Activated T-cell treated with anti-CD3 and anti-CD28 coated beads for 48 hours (primary cell): ENCODE measurements around the gene PER1.
A peak's percentile ranks its signal among the peaks of the same experiment; 100 is the strongest.

Experiments
- DNase-seq: peaks from one replicate; pipeline ENCODE4 v3.0.0-alpha.2; 2020; ENCODE audit warnings: low read depth

Gene PER1, protein sequence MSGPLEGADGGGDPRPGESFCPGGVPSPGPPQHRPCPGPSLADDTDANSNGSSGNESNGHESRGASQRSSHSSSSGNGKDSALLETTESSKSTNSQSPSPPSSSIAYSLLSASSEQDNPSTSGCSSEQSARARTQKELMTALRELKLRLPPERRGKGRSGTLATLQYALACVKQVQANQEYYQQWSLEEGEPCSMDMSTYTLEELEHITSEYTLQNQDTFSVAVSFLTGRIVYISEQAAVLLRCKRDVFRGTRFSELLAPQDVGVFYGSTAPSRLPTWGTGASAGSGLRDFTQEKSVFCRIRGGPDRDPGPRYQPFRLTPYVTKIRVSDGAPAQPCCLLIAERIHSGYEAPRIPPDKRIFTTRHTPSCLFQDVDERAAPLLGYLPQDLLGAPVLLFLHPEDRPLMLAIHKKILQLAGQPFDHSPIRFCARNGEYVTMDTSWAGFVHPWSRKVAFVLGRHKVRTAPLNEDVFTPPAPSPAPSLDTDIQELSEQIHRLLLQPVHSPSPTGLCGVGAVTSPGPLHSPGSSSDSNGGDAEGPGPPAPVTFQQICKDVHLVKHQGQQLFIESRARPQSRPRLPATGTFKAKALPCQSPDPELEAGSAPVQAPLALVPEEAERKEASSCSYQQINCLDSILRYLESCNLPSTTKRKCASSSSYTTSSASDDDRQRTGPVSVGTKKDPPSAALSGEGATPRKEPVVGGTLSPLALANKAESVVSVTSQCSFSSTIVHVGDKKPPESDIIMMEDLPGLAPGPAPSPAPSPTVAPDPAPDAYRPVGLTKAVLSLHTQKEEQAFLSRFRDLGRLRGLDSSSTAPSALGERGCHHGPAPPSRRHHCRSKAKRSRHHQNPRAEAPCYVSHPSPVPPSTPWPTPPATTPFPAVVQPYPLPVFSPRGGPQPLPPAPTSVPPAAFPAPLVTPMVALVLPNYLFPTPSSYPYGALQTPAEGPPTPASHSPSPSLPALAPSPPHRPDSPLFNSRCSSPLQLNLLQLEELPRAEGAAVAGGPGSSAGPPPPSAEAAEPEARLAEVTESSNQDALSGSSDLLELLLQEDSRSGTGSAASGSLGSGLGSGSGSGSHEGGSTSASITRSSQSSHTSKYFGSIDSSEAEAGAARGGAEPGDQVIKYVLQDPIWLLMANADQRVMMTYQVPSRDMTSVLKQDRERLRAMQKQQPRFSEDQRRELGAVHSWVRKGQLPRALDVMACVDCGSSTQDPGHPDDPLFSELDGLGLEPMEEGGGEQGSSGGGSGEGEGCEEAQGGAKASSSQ (N-terminal part only)

DNA sequence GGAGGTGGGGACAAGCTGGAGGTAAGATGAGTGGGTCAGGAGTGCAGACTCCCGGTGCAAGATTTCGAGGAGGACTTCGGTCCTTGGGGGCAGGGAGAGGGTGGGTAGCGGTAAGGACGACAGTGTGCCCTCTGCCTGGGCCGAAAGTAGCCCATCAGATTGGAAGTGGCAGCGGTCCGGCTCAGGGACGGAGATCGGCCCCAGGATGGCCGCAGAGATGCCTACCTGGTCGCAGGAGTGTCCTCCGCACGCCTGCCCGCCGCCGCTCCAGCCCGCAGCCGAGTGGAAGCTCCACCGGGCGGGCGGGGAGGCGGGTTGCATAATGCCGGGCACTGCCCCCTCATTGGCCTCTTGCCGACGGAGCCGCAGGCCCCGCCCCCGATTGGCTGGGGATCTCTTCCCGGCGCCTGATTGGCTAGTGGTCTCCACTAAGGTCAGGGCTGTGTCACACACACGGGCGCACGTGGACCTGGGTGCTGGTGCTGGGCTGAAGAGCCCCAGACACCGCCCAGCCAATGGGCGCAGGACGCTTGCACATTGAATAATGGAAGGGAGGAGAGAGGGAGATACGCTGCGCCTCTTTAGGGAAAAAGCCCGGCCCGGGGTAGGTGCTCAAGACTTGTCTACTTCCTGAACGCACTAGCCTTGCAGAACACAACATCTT lies at the start of gene PER1:
PER1 (minus strand) TSS at position 293 of the 664 bp plus-strand sequence. CDS start 1,698 bp downstream, outside the sequence.
- peak; percentile 90 for DNase-seq

DNA sequence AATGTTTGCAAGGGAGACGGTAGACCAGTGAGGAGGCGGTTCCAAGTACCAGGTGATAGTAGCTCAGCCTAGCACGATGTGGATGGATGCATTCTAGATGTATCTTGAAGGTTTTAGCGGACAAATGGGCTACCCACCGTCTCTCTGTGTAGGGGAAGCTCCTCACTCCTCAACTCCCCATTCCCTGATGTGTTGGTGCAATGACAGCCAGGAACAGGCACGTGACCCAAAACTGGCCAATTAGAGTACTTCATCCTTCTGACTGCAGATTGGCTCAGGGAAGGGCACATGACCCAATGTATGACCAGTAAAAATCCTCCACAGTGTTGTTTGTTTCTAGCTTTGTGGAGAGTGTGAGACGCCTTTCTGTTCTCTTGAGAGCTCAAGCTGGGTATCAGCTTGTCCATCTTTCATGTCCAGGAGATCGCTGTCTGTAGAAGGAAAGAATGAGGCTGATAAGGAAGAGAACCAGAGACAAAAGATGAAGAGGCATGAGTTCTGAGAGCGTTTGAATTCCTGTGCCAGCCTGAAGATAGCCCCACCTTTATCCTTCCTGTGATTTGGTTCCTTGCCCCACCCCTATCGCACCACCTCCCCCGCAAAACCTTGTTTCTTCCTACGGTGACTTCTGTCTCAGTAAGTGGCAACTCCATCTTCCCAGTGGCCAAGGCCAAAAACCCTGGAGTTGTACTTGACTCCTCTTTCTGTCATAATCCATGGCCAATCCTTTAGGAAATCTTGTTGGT lies 40.0 kb upstream of the PER1 start:
- peak; percentile 33 for DNase-seq

DNA sequence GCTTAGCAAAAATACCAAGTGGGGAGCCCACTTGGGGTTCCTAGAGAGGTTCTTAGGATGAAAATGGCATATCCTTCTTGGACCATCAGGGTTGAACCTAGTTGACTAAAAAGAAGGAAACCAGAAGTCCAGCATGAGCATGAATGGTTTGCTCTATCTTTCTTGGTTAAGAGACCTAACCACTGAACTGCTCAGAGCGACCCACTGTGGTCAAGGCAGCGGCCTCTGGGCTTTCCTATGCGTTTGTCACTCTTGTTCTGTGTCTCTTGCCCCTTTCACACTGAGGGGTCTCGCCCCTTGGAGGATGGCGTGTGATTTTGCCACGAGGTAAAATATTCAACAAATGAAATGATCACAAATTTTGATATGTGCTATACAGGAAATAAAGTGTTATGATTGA lies 38.3 kb upstream of the PER1 start:
- DNase-seq = no peak

DNA sequence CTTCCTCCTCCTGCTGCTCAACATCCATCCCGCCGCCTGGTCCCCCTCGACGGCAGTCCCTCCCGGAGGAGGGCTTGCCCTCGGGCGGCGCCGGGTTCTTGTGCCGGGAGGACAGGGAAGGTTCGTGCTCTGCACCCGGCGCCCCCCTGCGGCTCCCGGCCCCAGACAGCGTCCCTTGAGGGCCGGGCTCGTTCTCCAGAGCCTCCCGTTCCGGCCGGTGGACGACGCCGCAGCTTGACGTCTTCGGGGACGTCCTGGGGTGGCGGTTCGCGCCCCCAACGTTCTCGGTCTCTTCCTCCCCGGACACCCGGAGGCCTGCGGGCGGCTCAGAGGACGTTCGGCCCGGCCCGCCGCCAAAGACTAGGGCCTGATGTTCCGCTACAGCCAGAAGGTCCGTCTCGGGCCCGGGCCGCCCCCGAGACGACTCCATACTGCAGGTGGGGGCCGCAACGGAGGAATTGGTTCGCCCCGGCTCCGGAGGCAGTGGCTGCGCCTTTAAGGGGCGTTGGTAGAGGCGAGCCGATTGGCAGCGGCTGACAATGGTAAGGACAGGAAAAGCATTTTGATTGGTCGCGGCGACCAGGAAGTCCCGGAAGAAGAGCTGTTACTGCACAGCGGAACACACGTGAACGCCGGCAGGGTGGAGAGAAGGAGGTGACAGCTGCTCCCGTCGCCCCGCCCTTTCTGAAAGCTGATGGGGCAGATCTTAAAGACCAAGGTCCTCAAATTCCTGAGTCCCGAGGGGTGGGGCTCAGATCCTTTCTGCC lies 37.7 kb upstream of the PER1 start, which contains the start of gene BORCS6:
BORCS6 (minus strand) TSS at position 470 of the 767 bp plus-strand sequence; CDS start at position 430, 40 bp downstream.
- DNase-seq = peak; percentile 89

DNA sequence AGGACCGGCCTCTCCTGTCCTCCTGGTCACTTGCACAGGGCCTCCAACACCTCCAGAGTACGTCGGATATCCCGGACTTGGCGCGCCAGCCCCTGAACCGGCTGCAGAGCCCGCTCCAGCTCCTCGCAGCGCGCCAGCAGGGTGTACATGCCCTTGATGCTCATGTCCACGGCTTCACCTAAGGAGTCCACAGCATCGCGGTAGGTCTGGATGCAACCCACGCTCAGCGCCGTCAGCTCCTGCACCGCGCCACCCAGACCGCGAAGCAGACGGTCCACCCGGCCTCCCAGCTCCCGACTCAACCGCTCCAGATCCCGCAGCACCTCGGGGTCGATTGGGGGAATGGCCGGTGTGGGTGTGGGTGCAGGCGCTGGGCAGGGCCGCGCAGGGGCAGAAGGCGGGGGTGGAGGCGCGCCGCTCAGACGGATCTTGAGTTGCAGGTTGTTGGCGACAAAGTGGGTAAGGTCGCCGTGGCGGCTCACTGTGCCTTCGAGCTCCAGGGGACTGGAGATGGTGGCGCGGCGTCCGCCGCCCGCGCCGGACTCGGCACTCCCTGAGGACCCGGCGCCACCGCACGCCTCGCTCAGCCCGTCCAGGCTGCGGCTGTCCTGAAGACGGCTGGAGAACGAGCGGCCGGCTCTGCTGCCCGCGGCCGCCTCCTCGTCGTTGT lies 37.0 kb upstream of the PER1 start:
- no peak for DNase-seq

DNA sequence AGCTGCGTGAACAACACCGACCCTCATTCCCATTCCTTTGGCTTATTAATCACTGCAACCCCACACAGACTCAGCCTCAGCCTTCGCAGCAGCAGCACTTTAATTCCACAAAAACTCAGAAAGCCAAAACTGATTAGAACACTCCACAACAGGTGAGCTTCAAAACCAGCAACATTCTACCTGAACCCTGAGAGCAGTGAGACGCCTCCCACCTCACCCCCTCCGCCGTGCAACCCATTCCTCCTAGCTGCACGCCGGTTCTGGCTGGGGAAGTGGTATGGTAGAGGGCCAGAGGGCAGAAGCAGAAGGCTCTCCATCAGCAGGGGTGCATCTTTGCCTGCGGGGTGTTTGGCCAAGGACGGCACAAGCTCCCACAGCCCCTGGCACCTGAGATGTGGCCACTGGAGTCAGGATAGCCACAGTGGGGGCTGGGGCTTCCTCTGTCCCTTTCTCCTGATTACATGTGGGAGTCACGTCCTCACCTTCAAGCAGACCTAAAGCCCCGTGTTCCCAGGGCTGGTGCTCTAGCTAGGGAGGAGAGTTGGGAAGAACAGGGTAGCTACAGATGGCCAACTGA lies 36.1 kb upstream of the PER1 start:
- no peak for DNase-seq

DNA sequence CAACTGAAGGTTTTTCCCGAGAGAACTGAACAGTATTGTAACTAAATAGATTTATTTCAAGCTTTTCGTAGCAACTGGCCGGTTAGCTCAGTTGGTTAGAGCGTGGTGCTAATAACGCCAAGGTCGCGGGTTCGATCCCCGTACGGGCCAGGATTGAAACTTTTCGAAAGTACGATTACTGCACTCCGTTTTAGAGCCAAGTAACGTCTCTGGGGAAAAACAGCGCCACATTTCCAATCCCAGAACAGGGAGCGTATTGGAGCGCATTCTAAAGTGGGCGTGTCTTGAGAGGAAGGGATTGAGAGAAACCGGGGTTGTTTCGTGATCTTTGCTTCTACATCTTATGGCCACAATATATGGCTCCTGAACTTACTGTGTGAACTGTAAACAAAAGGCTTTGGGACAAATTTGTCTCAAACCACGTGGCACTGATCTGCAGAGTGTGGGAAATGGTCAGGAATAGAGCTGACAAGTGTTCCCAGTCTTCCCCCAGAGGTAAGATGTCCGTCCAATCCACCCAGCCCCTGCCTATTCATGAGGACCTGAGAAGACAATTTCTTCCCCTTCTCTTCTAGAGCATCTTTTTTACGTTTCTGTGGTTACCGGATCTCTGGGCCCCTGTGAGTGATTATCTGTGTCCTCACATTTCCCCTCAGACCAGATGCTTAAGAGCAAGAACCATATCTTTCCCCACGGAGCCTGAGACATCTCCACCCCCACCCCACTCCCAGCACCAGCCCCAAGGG lies 35.5 kb upstream of the PER1 start:
- peak; percentile 84 for DNase-seq

DNA sequence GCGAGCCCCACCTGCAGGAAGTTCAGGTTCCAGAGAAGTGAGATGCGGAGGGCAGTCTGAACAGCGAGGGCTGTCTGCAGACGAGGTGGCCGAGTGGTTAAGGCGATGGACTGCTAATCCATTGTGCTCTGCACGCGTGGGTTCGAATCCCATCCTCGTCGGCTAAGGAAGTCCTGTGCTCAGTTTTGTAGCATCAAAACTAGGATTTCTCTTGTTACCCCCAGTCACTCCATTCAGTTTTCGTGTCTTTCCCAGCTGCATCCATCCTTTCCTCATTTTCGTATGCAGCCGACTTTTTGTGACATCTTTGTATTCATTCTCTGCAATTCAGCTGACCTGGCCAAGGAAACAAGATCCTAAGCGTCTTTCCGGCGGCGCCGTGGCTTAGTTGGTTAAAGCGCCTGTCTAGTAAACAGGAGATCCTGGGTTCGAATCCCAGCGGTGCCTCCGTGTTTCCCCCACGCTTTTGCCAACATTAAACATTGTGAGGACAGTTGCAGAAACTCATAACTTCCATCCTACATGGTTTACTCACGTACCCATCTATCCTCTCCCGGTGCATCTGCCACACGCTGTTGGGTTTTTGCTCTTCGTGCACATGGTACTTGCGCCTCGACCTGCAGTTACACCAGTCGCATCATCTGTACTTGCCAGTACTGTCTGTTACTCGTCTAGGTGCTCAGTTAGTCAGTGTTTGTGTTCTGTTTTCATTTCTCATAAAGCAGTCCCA lies 34.7 kb upstream of the PER1 start:
- peak; percentile 96 for DNase-seq

DNA sequence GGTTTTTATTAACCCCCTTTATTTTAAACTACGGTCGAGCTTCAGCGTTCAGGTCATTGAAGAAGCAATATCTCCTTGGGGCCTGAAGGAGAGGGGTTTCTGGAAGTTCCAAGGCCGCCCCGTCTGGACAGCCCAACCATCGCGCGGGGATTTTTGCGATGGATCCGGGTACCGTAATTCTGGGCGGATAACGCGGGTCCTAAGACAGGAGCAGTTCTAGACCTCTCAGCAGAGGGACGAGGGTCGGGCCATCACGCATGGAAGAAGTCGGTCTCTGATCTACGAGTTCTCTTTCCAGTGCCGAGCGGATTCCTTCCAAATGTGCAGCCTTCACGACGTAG lies 34.2 kb upstream of the PER1 start:
- no peak for DNase-seq

DNA sequence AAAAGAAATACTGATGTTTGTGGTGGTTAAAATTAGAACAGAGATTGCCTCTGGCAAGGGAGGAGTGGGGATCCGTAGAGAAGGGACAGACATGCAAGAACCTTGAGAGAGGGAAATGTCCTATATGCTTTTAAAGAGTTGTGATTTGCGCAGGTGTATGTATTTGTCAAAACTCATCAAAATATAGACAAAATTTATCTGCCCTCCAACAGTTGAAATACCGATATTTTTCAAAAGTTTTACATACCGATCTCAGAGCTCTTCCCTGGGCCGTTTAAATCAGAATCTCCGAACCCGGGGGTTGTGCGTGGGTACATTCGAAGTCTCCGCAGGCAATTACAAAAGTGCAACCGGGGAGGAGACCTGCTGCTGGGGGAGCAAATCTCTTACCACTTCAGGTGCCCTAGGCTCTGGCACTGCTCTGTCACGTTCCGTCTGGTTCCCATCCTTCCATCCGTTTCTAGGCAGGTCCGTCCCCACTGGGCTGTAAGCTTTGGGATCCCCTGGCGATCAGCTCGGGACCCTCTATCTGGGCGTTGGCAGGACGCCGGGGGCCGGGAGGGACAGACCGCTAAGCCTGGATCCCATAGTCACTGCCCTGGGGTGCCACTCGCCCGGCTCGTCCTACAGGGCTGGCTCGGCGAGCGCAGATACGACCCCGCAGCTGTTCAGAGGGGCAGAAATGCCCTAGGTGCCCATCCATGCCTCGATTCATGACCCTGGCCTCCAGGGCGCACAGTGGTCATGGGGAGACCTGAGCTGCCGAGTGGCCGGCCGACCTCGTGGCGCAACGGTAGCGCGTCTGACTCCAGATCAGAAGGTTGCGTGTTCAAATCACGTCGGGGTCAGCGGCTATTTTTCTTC lies 33.6 kb upstream of the PER1 start:
- DNase-seq = peak; percentile 90

DNA sequence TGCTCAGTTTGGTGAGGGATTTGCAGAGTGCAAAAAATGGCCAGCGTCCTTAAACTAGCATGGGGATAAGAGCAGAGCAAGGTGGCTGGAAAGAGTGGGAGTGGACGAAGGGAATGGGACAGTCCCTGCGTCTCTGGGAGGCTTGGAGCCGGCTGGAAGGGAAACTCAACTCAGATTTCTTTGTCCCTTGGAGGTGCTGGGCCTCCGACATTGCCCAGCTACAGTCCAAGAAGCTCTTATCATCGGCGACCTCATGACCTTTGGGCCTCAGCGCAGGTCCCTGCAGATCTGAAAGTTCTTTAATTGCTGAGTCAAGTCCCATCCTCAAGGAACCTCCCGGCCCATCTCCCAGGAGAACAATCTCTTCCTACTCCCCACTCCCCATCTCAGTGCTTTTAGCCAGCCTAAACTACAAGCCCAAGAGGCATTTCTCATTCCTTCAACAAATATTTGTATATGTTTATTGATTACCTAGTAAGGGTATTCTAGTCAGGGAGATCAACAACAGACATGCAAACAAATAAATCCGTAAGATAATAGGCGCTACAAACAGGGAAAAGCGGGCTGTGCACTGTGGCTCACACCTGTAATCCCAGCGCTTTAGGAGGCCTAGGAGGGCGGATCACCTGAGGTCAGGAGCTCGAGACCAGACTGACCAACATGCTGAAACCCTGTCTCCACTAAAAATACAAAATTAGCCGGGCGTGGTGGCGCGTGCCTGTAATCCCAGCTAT lies 25.0 kb upstream of the PER1 start:
- no peak for DNase-seq

DNA sequence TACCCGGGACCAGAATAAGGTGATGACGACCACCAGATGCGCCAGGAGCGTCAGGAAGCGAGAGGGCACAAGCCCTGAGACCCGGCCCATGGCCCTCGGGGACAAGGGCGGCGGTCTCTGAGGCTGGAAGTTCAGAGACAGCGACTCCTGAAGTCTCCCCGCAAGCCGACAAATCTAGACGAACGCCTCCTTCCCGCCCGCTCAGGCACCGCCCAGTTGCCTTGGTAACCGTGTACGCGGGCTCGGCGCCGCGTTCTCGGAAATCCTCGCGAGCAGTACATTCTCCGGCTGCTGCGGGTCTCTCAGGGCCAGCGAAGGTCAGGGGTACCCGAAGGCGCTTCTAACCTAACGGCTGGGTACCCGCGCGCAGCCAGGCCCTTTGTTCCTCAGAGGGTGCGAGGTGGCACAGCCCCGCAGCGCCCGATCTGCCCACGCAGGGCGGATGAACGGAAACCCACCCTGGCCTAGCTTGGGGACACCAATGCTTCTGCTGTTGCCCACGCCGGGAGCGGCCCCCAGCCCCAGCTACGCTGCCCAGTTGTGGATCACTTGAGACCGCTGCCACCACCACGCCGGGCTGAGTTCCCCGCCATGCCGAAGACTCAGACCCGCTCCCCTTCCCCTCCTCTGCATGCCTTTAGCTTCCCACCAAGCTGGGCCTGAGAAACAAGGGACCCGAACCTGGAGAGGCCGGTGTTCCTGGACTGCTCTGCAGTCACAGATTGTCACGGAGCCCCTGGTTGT lies 24.2 kb upstream of the PER1 start, which contains the start of gene TMEM107:
TMEM107 (minus strand) TSS at position 184 of the 744 bp plus-strand sequence; CDS start at position 90, 94 bp downstream.
- peak; percentile 85 for DNase-seq

DNA sequence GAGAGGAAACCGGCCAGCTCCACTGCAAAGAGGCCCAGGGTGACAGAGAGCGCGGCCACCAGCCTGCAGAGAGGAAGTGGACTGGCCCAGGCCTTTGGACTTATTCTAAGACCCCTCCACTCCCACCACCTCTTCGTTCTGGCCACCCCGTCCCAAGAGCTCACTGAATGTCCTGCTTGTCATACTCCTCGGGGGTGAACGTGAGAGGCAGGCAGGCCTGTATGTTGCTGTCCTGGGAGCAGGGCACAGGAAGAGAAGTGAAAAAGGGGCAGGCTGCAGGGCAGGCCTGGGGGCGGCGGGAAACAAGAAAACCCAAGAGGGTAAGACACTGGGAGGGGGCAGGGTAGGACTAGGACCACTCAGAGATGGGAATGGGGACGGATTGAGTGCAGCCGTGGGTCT lies 23.6 kb upstream of the PER1 start:
- DNase-seq = no peak

DNA sequence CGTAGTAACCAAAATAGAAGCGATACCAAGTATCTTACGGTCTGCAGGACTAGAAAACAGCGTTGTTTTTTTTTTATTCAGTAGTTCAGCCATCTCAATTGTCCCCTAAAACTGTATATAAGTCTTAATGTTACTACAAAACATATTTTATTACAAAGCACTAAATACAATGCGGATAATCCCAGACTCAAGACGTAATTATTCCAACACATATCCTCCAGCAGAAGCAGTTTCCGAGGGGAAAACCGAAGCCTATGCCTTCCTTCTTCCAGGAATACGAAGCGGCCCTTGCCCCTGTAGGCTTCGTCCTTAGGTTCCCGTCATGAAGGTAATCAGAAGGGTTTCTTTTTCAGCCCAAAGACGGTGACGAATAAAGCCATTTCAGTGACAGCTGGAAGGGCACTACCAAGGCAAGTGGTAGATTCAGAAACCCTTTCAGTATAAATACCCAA lies 21.7 kb upstream of the PER1 start:
- no peak for DNase-seq
